HG03442 (cell line): Measurements from ENCODE around the gene DNAAF5.
A peak's percentile ranks its signal among the peaks of the same experiment; 100 is the strongest.
"Not testable (repeated sequence)": the region's sequence is repeated elsewhere in the genome, so short reads cannot be mapped to it uniquely, and the experiment has no call there.

ENCODE experiments used
- ATAC-seq: cut with Tn5 transposase; IDR thresholded peaks from one replicate; pipeline ENCODE4 v1.9.1; 2021; ENCODE audit warnings: mild to moderate bottlenecking, moderate library complexity; ENCODE audit not compliant: unreplicated experiment

DNAAF5 gene

GRCh38 chr7:802500-803242 is 76.2 kb downstream of the DNAAF5 start:
- no peak for ATAC-seq

GRCh38 chr7:803243-803635 is 76.7 kb downstream of the DNAAF5 start:
- no peak for ATAC-seq

DNA sequence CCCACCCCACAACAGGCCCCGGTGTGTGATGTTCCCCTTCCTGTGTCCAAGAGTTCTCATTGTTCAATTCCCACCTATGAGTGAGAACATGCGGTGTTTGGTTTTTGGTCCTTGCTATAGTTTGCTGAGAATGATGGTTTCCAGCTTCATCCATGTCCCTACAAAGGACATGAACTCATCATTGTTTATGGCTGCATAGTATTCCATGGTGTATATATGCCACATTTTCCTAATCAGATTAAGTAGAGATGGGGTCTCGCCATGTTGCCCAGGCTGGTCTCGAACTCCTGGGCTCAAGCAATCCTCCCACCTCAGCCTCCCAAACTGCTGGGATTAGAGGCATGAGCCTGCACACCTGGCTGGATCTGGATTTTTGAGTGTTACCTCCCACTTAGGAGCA is 77.3 kb downstream of the DNAAF5 start:
- not testable (repeated sequence) for ATAC-seq

DNA sequence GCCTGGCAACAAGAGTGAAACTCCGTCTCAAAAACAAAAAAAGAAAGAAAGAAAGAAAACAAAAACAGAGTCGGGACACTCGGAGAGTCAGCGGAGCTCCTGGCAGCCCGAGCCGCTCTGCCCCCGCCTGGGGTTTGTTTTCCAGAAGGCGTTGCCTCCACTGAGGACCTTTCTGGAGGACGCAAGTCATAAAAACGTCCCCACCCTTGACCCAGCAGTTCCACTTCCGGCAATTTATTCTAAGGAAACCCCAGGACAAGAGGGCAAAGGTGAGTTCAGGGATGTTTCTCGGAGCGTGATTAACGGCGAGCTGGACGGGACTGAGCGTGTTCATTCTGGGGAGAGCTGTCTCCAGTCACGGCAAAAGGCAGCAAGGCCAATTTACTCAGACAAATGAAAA is 78.8 kb downstream of the DNAAF5 start:
- ATAC-seq = no peak

DNA sequence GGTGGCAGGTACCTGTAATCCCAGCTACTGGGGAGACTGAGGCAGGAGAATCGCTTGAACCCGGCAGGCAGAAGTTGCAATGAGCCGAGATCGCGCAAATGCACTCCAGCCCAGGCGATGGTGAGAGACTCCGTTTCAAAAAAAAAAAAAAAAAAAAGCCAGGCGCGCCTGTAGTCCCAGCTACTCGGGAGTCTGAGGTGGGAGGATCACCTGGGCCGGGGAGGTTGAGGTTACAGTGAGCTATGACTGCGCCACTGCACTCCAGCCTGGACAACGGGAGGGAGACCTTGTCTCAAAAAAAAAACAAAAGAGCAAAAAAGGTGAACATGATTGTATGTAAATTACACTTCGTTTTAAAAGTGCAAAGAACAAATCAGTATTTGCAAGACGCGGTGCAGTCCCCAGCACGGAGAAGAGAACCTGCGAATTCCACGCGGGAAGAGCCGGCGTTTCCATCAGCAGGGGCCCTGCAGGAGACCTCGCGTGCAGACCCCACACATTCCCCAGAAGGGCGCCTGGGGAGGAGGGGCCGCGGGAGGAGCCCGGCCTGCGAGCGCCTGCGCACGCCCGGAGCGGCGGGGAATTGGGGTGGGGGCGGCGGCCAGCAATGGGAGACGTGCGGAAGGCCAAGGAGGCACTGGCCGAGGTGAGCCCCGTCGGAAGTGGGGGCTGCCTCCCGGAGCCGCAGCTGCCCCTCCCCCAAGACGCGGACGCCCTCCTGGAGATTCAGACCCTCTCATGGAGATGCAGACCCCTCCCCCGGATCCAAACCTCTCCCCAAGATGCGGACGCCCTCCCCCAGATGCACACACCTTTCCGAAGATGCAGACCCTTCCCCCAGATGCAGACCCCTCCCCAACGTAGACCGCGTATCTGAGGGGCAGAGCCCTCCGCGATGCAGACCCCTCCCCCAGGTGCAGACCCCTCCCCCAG is 89.1 kb downstream of the DNAAF5 start:
- ATAC-seq = no peak

GRCh38 chr7:816300-816750 is 89.8 kb downstream of the DNAAF5 start:
- ATAC-seq = peak; percentile 86

DNA sequence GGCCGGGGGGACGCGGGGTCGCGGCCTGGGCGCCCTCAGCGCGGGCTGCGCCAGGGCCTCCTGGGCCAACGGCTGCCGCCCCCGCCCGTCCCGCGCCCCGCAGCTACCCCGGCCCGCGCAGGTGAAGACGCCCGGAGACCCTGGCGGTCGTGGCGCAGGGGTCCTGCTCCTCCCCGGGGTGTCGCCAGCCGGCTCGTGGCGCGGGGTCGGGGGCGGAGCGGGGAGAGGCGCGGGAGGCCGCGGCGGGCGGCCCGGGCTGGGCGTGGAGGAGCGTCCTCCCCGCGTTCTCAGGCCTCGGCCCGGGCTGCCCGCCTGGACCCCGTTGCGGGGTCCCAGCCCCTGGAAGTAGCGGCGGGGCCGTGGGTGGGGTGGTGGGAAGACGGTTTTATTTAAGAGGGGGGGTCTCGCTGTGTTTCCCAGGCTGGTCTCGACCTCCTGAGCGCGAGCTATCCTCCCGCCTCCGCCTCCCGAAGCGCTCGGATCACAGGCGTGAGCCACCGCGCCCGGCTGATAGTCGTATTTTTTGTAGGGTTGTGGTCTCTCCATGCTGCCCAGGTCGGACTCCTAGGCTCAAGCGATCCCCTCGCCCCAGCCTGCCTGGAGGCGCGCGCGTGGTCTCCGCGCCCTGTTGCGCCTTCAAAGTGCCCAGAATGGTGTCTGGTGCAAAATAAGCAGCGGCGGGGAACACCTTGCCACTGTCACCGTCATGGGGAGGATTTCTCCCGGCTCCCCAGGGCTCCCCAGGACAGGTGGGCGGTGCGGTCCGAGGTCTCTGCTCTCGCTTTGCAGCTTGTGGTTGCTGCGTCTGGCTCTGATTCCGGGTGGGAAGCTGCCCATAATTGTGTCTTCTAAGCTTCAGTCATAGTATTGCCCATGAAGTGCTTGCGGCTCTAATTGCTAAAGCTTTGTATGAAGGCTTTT is 90.5 kb downstream of the DNAAF5 start:
- ATAC-seq = peak; percentile 10

DNA sequence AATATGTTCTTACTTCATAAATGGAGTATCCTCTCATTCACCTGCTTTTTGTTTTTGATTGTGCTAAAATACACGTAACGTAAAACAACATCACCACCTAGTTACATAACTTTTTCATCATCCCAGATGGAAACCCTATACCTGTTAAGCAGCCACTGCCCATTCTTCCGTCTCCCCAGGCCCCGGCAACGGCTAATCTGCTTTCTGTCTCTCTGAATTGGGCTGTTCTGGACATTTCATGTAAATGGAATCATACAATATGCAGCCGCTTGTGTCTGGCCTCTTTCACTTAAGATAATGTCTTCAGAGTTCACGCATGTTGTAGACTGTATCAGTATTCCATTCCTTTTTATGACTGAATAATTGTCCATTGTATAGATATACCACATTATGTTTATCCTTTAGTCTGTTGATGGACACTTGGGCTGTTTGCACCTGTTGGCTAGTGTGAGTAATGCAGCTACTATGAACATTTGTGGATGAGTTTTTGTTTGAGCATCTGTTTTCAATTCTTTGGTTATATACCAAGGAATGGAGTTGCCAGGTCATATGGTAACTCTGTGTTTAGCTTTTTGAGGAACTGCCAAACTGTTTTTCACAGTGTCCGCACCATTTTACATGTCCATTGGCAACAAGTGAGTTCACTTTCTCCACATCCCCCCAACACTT is 91.7 kb downstream of the DNAAF5 start:
- ATAC-seq = no peak

GRCh38 chr7:820341-820740 is 93.8 kb downstream of the DNAAF5 start:
- no peak for ATAC-seq

DNA sequence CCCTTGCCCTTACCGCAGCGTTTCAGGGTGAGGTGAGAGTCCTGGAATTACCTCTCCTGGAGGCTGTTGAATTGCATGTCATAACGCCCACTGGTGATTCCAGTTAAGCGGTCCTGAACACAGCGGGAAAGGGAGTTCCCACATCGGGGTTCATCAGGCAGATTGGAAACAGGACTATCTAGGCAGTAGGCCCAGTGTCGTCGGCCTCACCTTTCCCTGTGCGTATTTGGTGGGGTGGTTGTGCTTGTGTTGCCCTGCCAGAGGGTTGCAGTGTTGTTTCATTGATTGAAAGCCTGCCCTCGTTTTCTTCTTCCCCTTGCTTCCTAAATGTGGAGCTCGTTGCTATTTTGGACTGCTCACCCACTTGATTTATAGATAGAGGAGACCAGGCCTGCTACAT is 95.2 kb downstream of the DNAAF5 start:
- ATAC-seq = no peak

DNA sequence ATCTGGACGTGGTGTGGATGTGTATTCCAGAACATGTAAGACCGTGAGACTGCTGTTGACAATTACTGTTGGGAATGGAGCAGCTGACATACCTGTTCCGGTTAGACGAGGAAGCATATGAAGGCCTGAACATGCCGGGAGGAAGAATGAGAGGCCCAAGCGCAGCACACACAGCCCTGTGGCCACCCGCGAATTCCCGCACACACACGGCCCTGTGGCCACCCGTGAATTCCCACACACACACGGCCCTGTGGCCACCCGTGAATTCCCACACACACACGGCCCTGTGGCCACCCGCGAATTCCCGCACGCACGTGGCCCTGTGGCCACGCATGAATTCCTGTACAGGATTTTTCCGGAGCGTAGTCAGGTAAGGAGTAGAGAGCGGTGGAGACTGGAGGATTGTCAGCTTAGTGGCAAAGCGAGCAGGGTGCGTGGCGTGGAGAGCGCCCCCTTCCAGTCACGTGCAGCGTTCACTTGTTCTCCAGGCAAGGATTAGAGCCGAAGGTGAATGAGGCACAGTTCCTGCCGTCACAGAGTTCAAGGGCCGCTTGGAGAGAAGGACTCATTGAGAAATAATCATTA is 96.3 kb downstream of the DNAAF5 start:
- no peak for ATAC-seq

- ATAC-seq = no peak
Observed at GRCh38 chr7:823649-824048, 97.2 kb downstream of the DNAAF5 start.

GRCh38 chr7:824081-824480 is 97.6 kb downstream of the DNAAF5 start:
- ATAC-seq = no peak

- no peak for ATAC-seq
Observed at GRCh38 chr7:824664-825063, 98.2 kb downstream of the DNAAF5 start.

GRCh38 chr7:825386-825785 is 98.9 kb downstream of the DNAAF5 start:
- ATAC-seq = no peak

DNA sequence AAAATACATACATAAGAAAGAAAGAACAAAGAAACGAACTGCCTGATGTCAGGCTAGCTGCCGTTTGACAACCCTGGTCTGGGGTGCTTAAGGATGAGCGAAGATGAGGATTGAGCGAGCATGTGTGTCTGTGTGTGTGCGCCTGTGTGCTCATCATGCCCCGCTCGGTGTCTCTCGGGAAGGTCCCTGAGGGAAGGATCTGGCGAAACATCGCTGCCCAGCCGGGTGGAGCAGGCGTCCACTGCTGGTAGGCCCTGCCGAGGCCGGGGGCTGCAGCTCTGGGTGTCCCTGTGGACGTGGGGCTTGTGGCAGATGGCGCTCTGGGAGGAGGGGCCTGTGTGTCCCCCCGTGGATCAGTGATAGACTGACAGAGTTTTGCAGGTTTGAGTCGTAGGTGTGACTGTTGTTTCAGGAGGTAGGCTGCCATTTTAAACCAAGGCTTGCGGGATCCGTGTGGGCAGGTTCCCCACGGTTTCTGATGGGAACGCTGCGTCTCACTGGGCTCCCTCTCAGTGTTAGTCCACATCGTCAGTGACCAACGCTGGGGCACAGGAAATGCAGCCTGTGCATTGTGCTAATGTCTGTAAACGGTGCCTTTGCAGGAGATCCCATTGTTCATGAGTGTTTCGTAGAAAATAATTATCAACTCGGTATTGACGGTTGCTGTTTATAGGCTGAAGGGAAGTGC is 99.9 kb downstream of the DNAAF5 start:
- no peak for ATAC-seq

DNA sequence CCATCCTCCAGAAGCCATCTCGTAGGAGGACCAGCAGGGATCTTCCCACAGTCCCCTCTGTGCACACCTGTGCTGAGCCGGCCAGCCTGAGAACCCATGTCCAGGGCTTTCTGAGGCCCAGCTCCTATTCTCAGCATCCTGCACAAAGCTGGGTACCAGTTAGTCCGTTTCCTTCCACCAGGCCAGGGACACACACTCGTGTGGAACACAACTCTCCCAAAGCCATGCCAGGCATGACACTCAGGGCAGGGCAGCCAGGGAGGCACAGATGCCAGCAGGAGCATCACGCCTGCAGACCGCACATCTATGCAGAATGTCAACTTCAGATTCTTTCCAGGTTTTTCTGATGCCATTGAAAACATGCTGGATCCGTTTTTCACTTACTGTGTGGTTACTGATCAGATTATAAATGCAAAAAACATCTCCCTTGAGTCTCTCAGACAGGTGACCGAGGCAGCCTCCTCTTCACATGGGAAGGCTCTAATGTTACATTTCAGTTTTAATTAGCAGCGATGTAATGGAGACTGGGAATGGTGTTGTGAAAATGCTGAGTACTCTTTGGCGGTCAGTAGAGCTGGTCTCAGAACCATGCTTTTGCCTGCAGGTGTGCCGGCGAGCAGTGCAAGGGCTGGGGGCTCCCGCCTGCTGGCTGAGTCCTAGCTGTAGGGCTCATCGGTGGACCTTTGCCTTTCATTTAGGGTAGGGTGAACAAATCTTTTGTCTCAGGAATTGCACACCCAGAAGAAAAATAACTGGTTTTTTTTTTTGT is 102.5 kb downstream of the DNAAF5 start:
- ATAC-seq = no peak

GRCh38 chr7:830069-830468 is 103.6 kb downstream of the DNAAF5 start:
- ATAC-seq = no peak
